GM06990 (cell line): ENCODE data around the gene MEN1.

Experiments
- DNase-seq: peaks from one replicate; pipeline ENCODE4 v3.0.0-alpha.2; 2011; ENCODE audit not compliant: insufficient read length; ENCODE audit errors: extremely low read depth
- H3K27me3 ChIP-seq: replicated peaks from 2 replicates; pipeline ENCODE4 v1.6.0; 2011; ENCODE audit warnings: low read length; ENCODE audit not compliant: control insufficient read depth, insufficient read depth
- H3K36me3 ChIP-seq: 2 replicates; pipeline ENCODE4 v1.5.1; 2011; ENCODE audit warnings: low read length; ENCODE audit not compliant: control insufficient read depth, insufficient read depth
- H3K4me3 ChIP-seq: replicated peaks from 2 replicates; pipeline ENCODE4 v1.5.1; 2011; ENCODE audit warnings: low read depth, mild to moderate bottlenecking, control low read depth, low read length
- CTCF ChIP-seq: IDR thresholded peaks from 2 replicates; pipeline ENCODE4 v1.5.1; 2011; ENCODE audit warnings: low read length, control low read depth, mild to moderate bottlenecking, inconsistent platforms; ENCODE audit not compliant: insufficient read depth, poor library complexity, severe bottlenecking

MEN1 gene

GRCh38 chr11:64762674-64763525 lies 47.5 kb downstream of the MEN1 start:
- DNase-seq, result no peak
- Histone ChIP-seq H3K36me3 (peaks cover 30% of the 10 kb centered on the region), H3K4me3 (no peak overlapping the region), H3K27me3 (no peaks in the 10 kb centered on the region)
- TF ChIP-seq CTCF, result no peak

GRCh38 chr11:64762277-64762673 lies 48.1 kb downstream of the MEN1 start:
- Histone ChIP-seq H3K27me3 (no peaks in the 10 kb centered on the region), H3K36me3 (peaks cover 24% of the 10 kb centered on the region), H3K4me3 (no peak overlapping the region)
- TF ChIP-seq CTCF, result no peak
- no peak for DNase-seq

- Histone ChIP-seq H3K27me3 (no peaks in the 10 kb centered on the region), H3K36me3 (peaks cover 15% of the 10 kb centered on the region), H3K4me3 (no peak overlapping the region)
- TF ChIP-seq CTCF, result no peak
- DNase-seq, result no peak
These were observed 49.5 kb downstream of the MEN1 start for GRCh38 chr11:64760759-64761420.

GRCh38 chr11:64759722-64760719 lies 50.3 kb downstream of the MEN1 start, which contains the start of gene PYGM:
Gene PYGM, minus strand, starts transcription at chr11:64759974. Its CDS starts 76 bp downstream, at chr11:64759898.
- Histone ChIP-seq H3K36me3 (peaks cover 9% of the 10 kb centered on the region), H3K4me3 (no peak within 1 kb of the TSS), H3K27me3 (no peaks in the 10 kb centered on the region)
- no peak for DNase-seq
- TF ChIP-seq CTCF, result no peak

- H3K27me3 ChIP-seq, result no peaks in the 10 kb centered on the region
- H3K4me3 ChIP-seq, result no peak overlapping the region
- TF ChIP-seq CTCF, result no peak
- peaks cover 6% of the 10 kb centered on the region for H3K36me3 ChIP-seq
- DNase-seq, result no peak
These were observed 51.1 kb downstream of the MEN1 start for GRCh38 chr11:64759131-64759721.
